Measurements from ENCODE around the gene PHB1. TPM values are rescaled to one million over a fixed set of nuclear protein-coding genes. Genes with fewer than 3 reads are reported as not detected.

The PHB1 gene
- total RNA-seq, 1 donor, result 71.7 TPM

DNA sequence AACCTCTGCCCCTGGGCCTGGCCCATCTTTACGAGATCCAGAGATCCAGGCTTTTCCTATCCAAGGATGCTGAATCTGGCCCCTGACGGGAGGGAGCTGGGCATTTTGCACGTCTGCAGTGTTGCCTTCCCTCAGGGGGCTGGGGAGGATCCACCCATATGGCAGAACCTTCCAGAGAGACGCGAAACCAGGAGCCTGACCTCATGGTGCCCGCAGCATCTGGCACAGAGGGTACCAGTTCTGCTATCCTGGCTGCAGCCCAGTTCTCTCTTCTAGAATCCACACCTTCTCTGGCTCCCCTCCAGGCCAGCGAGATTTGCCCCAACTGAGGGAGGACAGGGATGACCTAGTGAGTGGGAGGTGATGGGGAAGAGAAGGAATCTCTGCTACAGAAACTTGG is 32.1 kb downstream of the PHB1 start:
- H3K27me3 ChIP-seq (ENCODE audit: insufficient read depth, low read length), result no peaks in the 10 kb centered on the region
- no peaks in the 10 kb centered on the region for H3K36me3 ChIP-seq (ENCODE audit: insufficient read depth, low read length)
- H3K27ac ChIP-seq (ENCODE audit: low read depth, low read length), result no peak overlapping the region
- no peaks in the 10 kb centered on the region for H4K20me1 ChIP-seq (ENCODE audit: insufficient read depth, low read length)
- DNase-seq (ENCODE audit: insufficient read length, low spot score, missing footprints), result no peak
- no peak overlapping the region for H3K4me2 ChIP-seq (ENCODE audit: insufficient read depth, low read length)
- no peaks in the 10 kb centered on the region for H3K79me2 ChIP-seq (ENCODE audit: insufficient read depth, low read length)
- H2AFZ ChIP-seq (ENCODE audit: low read length), result no peak overlapping the region
- TF ChIP-seq, protein P1, sequence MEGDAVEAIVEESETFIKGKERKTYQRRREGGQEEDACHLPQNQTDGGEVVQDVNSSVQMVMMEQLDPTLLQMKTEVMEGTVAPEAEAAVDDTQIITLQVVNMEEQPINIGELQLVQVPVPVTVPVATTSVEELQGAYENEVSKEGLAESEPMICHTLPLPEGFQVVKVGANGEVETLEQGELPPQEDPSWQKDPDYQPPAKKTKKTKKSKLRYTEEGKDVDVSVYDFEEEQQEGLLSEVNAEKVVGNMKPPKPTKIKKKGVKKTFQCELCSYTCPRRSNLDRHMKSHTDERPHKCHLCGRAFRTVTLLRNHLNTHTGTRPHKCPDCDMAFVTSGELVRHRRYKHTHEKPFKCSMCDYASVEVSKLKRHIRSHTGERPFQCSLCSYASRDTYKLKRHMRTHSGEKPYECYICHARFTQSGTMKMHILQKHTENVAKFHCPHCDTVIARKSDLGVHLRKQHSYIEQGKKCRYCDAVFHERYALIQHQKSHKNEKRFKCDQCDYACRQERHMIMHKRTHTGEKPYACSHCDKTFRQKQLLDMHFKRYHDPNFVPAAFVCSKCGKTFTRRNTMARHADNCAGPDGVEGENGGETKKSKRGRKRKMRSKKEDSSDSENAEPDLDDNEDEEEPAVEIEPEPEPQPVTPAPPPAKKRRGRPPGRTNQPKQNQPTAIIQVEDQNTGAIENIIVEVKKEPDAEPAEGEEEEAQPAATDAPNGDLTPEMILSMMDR (IDR thresholded peaks at IDR 0.05; ENCODE audit: extremely low read depth, low read depth, low read length), result no peak
- peaks cover 5% of the 10 kb centered on the region for H3K9me3 ChIP-seq (ENCODE audit: low read depth, low read length)
- H3K4me3 ChIP-seq (ENCODE audit: insufficient read depth, low read length), result no peak overlapping the region
- no peaks in the 10 kb centered on the region for H3K4me1 ChIP-seq (ENCODE audit: insufficient read depth, low read length)

DNA sequence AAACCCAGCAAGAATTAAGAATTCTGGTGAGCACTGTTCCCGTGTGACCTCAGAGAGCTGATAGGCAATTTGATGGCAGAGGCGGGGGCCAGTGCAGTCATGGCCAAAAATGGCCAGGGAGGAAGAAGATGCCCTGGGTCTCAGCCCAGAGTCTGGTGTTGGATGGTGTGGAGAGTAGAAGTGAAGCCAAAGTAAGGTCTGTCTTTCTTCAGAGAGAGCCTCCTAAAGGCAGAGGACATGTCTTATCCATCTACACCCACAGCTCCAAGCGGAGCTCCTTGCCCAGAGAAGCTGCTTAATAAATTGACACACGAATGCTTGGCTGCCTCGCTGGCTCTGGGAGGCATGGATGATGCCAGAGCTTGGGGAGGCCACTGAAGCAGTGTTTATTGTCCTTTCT is 32.9 kb downstream of the PHB1 start:
- H3K36me3 ChIP-seq (ENCODE audit: insufficient read depth, low read length), result no peaks in the 10 kb centered on the region
- no peak overlapping the region for H3K4me2 ChIP-seq (ENCODE audit: insufficient read depth, low read length)
- H3K4me3 ChIP-seq (ENCODE audit: insufficient read depth, low read length), result no peak overlapping the region
- no peaks in the 10 kb centered on the region for H3K27me3 ChIP-seq (ENCODE audit: insufficient read depth, low read length)
- no peaks in the 10 kb centered on the region for H4K20me1 ChIP-seq (ENCODE audit: insufficient read depth, low read length)
- H3K4me1 ChIP-seq (ENCODE audit: insufficient read depth, low read length), result no peaks in the 10 kb centered on the region
- H3K27ac ChIP-seq (ENCODE audit: low read depth, low read length), result no peak overlapping the region
- no peak for DNase-seq (ENCODE audit: insufficient read length, low spot score, missing footprints)
- H3K79me2 ChIP-seq (ENCODE audit: insufficient read depth, low read length), result no peaks in the 10 kb centered on the region
- peaks cover 5% of the 10 kb centered on the region for H3K9me3 ChIP-seq (ENCODE audit: low read depth, low read length)
- TF ChIP-seq, protein P1 (IDR thresholded peaks at IDR 0.05; ENCODE audit: extremely low read depth, low read depth, low read length), result no peak
- H2AFZ ChIP-seq (ENCODE audit: low read length), result no peak overlapping the region

DNA sequence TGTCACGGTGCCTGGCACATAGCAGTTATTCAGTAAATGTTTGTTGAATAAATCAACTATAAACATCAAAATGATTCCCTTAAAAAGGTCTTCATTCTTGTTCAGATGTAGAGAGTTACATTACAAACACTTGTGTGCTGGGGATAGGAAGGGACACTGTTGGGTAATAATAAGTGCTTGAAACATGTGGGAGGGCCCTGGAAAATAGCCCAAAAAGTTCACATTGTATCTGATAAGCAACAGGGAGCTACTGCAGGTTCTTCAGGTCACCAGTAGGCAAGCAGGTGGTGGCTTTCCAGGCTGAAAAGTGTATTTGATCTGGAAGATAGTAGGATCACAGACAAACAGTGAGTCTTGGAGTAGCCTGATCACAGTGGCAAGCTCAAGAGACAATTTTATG is 33.6 kb downstream of the PHB1 start:
- Histone ChIP-seq H2AFZ (ENCODE audit: low read length) (no peak overlapping the region), H3K9me3 (ENCODE audit: low read depth, low read length) (peaks cover 5% of the 10 kb centered on the region), H3K4me3 (ENCODE audit: insufficient read depth, low read length) (no peak overlapping the region), H3K4me1 (ENCODE audit: insufficient read depth, low read length) (no peaks in the 10 kb centered on the region), H3K36me3 (ENCODE audit: insufficient read depth, low read length) (no peaks in the 10 kb centered on the region), H3K27ac (ENCODE audit: low read depth, low read length) (no peak overlapping the region), H3K27me3 (ENCODE audit: insufficient read depth, low read length) (no peaks in the 10 kb centered on the region), H3K79me2 (ENCODE audit: insufficient read depth, low read length) (no peaks in the 10 kb centered on the region), H3K4me2 (ENCODE audit: insufficient read depth, low read length) (no peak overlapping the region), H4K20me1 (ENCODE audit: insufficient read depth, low read length) (no peaks in the 10 kb centered on the region)
- TF ChIP-seq, protein P1 (IDR thresholded peaks at IDR 0.05; ENCODE audit: extremely low read depth, low read depth, low read length), result no peak
- DNase-seq (ENCODE audit: insufficient read length, low spot score, missing footprints), result no peak

DNA sequence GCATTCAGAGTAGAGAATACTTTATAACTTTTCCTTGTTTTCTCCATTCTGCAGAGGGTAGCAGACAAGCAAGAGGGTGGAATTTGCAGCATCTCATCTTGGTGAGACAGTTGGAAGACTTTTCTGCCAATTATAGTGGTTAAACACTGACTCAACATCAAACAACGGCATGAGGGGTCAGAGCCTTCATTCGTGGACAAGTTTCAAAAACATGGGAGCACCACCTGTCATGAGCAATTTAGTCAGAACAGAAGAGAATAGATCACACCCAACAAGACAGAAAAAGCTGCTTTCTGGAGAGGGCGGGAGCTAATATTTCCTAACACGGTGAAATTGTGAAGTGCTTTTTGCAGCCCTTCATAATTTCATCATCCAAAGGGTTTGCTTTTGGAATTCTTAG is 34.8 kb downstream of the PHB1 start:
- DNase-seq (ENCODE audit: insufficient read length, low spot score, missing footprints), result no peak
- no peak overlapping the region for H3K27ac ChIP-seq (ENCODE audit: low read depth, low read length)

More for the DNA sequence above, 34.8 kb downstream of the PHB1 start:
- Histone ChIP-seq H3K4me2 (ENCODE audit: insufficient read depth, low read length) (no peak overlapping the region), H4K20me1 (ENCODE audit: insufficient read depth, low read length) (no peaks in the 10 kb centered on the region), H2AFZ (ENCODE audit: low read length) (no peak overlapping the region), H3K79me2 (ENCODE audit: insufficient read depth, low read length) (no peaks in the 10 kb centered on the region), H3K36me3 (ENCODE audit: insufficient read depth, low read length) (no peaks in the 10 kb centered on the region), H3K9me3 (ENCODE audit: low read depth, low read length) (peaks cover 5% of the 10 kb centered on the region), H3K4me1 (ENCODE audit: insufficient read depth, low read length) (no peaks in the 10 kb centered on the region), H3K4me3 (ENCODE audit: insufficient read depth, low read length) (no peak overlapping the region), H3K27me3 (ENCODE audit: insufficient read depth, low read length) (no peaks in the 10 kb centered on the region)
- TF ChIP-seq, protein P1 (IDR thresholded peaks at IDR 0.05; ENCODE audit: extremely low read depth, low read depth, low read length), result no peak

Measured in osteoblast (primary cell).